ENCODE data around the gene TMEM169.

GRCh38 chr2:216075510-216076485 is 5.9 kb upstream of the TMEM169 start:
- TF ChIP-seq CTCF (conservative IDR thresholded peaks at IDR 0.05 in 1 of 2, IDR thresholded peaks at IDR 0.05 in 1 of 2; ENCODE audit: extremely low read depth in 1 of 2, insufficient read depth in 1 of 2, low read depth in 1 of 2, low read length in 2 of 2) (no peak), EZH2 (IDR thresholded peaks at IDR 0.05; ENCODE audit: borderline replicate concordance, low read length) (no peak)

Data from mammary epithelial cell (primary cell).